Progenitor cell of endocrine pancreas (in vitro differentiated cells): Measurements from ENCODE around the gene TMEM132A. TPM values are rescaled to one million over a fixed set of nuclear protein-coding genes. Genes with fewer than 3 reads are reported as not detected.
"Not testable (repeated sequence)": the region's sequence is repeated elsewhere in the genome, so short reads cannot be mapped to it uniquely, and the experiment has no call there.

Source experiments
- DNase-seq: peaks from one replicate; pipeline ENCODE4 v3.0.0; 2021; ENCODE audit warnings: low spot score; ENCODE audit not compliant: unreplicated experiment
- H3K27ac Mint-ChIP-seq: 2 replicates; pipeline ENCODE4 v1.8.0; 2021; ENCODE audit warnings: mild to moderate bottlenecking, moderate library complexity, mixed read lengths
- H3K27me3 Mint-ChIP-seq: 2 replicates; pipeline ENCODE4 v1.8.0; 2021; ENCODE audit warnings: mixed read lengths
- H3K36me3 Mint-ChIP-seq: 2 replicates; pipeline ENCODE4 v1.8.0; 2022; ENCODE audit warnings: mixed read lengths; ENCODE audit not compliant: insufficient read depth
- H3K4me1 Mint-ChIP-seq: 2 replicates; pipeline ENCODE4 v1.8.0; 2021; ENCODE audit warnings: low read depth, mixed read lengths
- H3K4me3 Mint-ChIP-seq: 2 replicates; pipeline ENCODE4 v1.8.0; 2021; ENCODE audit warnings: low read depth, mild to moderate bottlenecking, moderate library complexity, mixed read lengths
- H3K9me3 Mint-ChIP-seq: 2 replicates; pipeline ENCODE4 v1.8.0; 2021; ENCODE audit warnings: low read depth, mixed read lengths
- total RNA-seq: library from RNA; stranded (reverse); gene quantifications from 2 replicates; pipeline ENCODE4 v1.2.1, GENCODE V29; 2021
- TF ChIP-seq, protein P1 (sequence below): fragments of 200-600 bp; sonication (generic); IDR thresholded peaks from one replicate; pipeline ENCODE4 v1.5.0; 2021; ENCODE audit warnings: antibody characterized with exemption, mild to moderate bottlenecking; ENCODE audit not compliant: unreplicated experiment

TMEM132A gene
- total RNA-seq, 1 donor from 2014 or later = 292 TPM

DNA sequence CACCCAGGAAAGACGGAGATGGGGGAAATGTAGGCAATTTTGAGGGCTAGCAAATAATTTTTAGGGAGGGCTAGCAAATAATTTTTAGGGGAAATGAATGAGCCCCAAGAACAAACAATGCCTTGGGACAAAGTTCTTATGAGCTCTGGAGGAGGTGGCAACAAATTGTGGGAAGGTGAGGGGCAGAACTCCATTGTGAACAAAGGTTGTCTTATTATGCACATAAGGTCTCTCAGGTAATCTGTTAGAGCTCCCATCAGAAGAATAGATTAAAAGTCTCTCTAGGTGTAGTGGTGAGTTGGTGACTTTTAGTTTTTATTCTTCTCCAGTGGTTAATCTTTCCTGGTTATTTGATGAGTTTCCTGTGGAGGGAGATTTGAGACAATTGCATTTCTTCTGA, 15.5 kb upstream of the TMEM132A start:
- H3K27me3 Mint-ChIP-seq = peaks cover 28% of the 10 kb centered on the region
- TF ChIP-seq, protein P1, sequence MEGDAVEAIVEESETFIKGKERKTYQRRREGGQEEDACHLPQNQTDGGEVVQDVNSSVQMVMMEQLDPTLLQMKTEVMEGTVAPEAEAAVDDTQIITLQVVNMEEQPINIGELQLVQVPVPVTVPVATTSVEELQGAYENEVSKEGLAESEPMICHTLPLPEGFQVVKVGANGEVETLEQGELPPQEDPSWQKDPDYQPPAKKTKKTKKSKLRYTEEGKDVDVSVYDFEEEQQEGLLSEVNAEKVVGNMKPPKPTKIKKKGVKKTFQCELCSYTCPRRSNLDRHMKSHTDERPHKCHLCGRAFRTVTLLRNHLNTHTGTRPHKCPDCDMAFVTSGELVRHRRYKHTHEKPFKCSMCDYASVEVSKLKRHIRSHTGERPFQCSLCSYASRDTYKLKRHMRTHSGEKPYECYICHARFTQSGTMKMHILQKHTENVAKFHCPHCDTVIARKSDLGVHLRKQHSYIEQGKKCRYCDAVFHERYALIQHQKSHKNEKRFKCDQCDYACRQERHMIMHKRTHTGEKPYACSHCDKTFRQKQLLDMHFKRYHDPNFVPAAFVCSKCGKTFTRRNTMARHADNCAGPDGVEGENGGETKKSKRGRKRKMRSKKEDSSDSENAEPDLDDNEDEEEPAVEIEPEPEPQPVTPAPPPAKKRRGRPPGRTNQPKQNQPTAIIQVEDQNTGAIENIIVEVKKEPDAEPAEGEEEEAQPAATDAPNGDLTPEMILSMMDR = no peak
- peaks cover 23% of the 10 kb centered on the region for H3K4me1 Mint-ChIP-seq
- no peak overlapping the region for H3K4me3 Mint-ChIP-seq
- H3K36me3 Mint-ChIP-seq = no peaks in the 10 kb centered on the region
- H3K9me3 Mint-ChIP-seq = no peaks in the 10 kb centered on the region
- H3K27ac Mint-ChIP-seq = no peak overlapping the region
- no peak for DNase-seq

DNA sequence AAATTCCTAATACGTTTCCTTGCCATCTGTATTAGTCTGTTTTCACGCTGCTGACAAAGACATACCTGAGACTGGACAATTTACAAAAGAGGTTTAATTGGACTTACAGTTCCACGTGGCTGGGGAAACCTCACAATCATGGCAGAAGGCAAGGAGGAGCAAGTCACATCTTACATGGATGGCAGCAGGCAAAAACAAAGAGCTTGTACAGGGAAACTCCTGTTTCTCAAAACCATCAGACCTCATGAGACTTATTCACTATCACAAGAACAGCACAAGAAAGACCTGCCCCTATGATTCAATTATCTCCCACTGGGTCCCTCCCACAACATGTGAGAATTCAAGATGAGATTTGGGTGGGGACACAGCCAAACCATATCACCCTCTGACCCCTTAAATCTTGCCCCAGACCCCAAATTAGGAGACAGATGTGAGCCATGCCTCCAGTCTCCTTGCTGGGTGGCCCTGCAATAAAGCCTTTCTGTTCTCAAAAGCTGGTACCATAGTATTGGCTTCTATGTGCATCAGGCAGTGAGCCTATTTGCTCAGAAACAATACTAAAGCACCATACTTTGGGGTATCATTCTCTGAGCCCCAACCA, 14.5 kb upstream of the TMEM132A start:
- Mint-ChIP-seq H3K27me3 (peaks cover 28% of the 10 kb centered on the region), H3K4me1 (peaks cover 20% of the 10 kb centered on the region)
- not testable (repeated sequence) for H3K4me3 Mint-ChIP-seq, H3K9me3 Mint-ChIP-seq, H3K27ac Mint-ChIP-seq, DNase-seq, H3K36me3 Mint-ChIP-seq

DNA sequence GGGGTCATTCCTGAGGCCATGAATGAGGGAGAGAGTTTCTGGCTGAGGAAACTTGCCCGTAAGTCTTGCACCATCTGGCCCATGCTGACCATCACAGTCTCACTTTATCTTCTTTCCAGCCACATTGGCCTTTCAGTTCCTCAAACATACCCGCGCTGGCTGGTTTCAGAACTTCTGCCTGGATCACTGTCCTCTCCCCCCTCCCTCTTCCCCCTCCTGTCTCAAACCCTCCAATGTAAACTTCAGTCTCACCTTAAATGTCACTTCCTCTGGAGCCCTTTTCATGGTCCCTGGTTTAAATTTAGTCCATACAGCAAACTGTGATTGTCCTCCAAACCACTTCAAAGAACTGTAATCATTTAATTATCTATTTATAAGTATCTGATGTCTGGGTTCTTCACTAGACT, 14.0 kb upstream of the TMEM132A start:
- DNase-seq = no peak
- Mint-ChIP-seq H3K27ac (no peak overlapping the region), H3K27me3 (peaks cover 28% of the 10 kb centered on the region), H3K36me3 (no peaks in the 10 kb centered on the region), H3K4me1 (peaks cover 21% of the 10 kb centered on the region), H3K4me3 (no peak overlapping the region), H3K9me3 (no peaks in the 10 kb centered on the region)
- TF ChIP-seq, protein P1 = no peak

DNA sequence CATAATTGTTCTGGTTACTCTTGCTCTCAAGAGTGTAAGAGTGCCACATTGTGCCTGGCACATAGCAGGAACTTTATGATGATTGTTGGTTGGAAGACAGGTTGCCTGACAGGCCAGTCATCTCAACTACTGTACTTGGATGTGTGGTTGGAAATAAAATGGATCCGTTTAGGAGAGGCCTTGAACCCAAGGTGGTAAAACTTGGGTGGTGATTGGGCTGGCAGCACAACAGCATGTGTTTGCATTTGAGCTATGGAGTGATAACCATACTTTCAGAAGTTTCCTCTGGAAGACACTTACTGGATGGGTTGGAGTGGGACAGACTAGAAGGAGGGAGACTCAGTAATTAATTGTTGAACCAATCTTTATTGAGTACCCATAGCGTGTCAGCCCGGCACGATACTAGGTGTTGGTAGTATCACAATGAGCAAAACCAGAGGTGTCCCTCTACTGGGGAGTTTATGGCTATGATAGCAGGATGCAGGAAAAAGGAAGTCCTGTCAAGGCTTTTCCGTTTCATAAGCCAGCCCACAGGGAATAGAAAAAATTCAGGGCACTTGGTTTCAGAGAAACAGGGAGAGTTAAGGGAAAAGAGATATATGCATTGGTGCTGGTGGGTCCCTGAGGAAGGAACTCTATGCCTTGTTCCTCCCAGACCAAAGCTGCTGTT, 13.4 kb upstream of the TMEM132A start:
- H3K9me3 Mint-ChIP-seq = no peaks in the 10 kb centered on the region
- peaks cover 20% of the 10 kb centered on the region for H3K4me1 Mint-ChIP-seq
- no peak overlapping the region for H3K27ac Mint-ChIP-seq
- DNase-seq = no peak
- peaks cover 28% of the 10 kb centered on the region for H3K27me3 Mint-ChIP-seq
- H3K36me3 Mint-ChIP-seq = no peaks in the 10 kb centered on the region
- no peak overlapping the region for H3K4me3 Mint-ChIP-seq
- TF ChIP-seq, protein P1 = no peak

DNA sequence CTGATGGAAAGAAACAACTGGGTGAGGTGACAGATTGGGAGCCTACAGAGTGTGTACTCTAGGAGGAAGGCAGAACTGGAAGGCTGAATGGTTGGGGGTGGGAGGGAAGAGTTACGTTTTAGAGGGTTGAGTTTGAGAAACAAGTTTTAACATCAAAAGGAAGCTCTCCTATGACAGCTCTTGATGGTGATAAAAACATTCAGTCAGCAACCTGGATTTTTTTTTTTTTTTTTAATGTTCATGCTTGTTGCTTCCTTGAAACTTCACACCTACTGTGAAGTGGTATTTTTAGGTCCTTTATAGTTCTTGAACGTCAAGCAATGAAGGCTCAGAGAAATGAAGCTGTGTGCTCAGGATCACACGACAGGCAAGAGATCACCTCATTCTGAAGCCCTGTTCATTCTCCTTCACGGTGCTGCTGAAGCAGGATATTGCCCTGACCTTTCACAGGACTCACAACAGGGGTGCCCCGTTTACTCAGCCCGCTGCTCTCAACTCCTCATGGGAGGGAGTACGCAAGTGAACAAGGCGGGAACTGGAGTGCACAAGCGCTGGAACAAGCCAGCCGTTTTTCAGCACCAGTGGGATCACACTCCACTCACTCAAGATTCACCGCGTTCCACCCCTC, 11.9 kb upstream of the TMEM132A start:
- TF ChIP-seq, protein P1 = no peak
- Mint-ChIP-seq H3K4me1 (peaks cover 21% of the 10 kb centered on the region), H3K27me3 (peaks cover 28% of the 10 kb centered on the region), H3K4me3 (no peak overlapping the region), H3K9me3 (no peaks in the 10 kb centered on the region), H3K27ac (no peak overlapping the region), H3K36me3 (no peaks in the 10 kb centered on the region)
- DNase-seq = no peak
